H1 (cell line): ENCODE measurements around the gene SLC43A1. TPM values are rescaled to one million over a fixed set of nuclear protein-coding genes. Genes with fewer than 3 reads are reported as not detected.

ENCODE experiments used
- CTCF ChIA-PET: fragments of 300-600 bp; sonication (Branson Sonifier 250); formaldehyde crosslinking; loops from one replicate; lab custom pipeline; 2021; ENCODE audit not compliant: partially characterized antibody; lab: Charles Lee
- POLR2A ChIA-PET: fragments of 300-600 bp; sonication (Branson Sonifier 250); formaldehyde crosslinking; loops from one replicate; lab custom pipeline; 2021; ENCODE audit warnings: inconsistent platforms; ENCODE audit not compliant: partially characterized antibody; lab: Charles Lee
- DNase-seq, 2 experiments: peaks; one replicate each; pipeline versions ENCODE4 v3.0.0 to v3.0.0-alpha.2; 2010 to 2022; ENCODE audit warnings: low spot score in 2 of 2, low read depth in 1 of 2, mixed read lengths in 1 of 2
- FAIRE-seq: peaks from 2 replicates; lab custom pipeline; 2011; peaks lifted over from hg19 to GRCh38; lab: Jason Lieb, UNC
- H2AFZ ChIP-seq: 2 replicates; pipeline ENCODE4 v1.8.1; 2012; ENCODE audit warnings: low read length, inconsistent platforms
- H2AK5ac ChIP-seq: 2 replicates; pipeline ENCODE4 v1.6.1; 2013; ENCODE audit warnings: low read depth, low read length
- H2BK120ac ChIP-seq: replicated peaks from 2 replicates; pipeline ENCODE3; 2013; ENCODE audit warnings: low read depth, low read length, inconsistent platforms
- H2BK12ac ChIP-seq: 2 replicates; pipeline ENCODE4 v1.6.1; 2013; ENCODE audit warnings: low read depth, low read length
- H2BK15ac ChIP-seq: 2 replicates; pipeline ENCODE4 v1.6.1; 2013; ENCODE audit warnings: low read length
- H2BK20ac ChIP-seq: 2 replicates; pipeline ENCODE4 v1.6.1; 2013; ENCODE audit warnings: low read length
- H2BK5ac ChIP-seq: 2 replicates; pipeline ENCODE4 v1.6.1; 2013; ENCODE audit warnings: low read depth, low read length
- H3K14ac ChIP-seq: 2 replicates; pipeline ENCODE4 v1.6.1; 2013; ENCODE audit warnings: inconsistent platforms; ENCODE audit not compliant: insufficient read length
- H3K18ac ChIP-seq: 2 replicates; pipeline ENCODE4 v1.6.1; 2013; ENCODE audit warnings: low read length; ENCODE audit errors: extremely low read depth
- H3K23ac ChIP-seq: 2 replicates; pipeline ENCODE4 v1.6.1; 2013; ENCODE audit warnings: inconsistent platforms; ENCODE audit not compliant: insufficient read length
- H3K23me2 ChIP-seq: 2 replicates; pipeline ENCODE4 v1.6.1; 2013; ENCODE audit warnings: low read depth, low read length
- H3K27ac ChIP-seq: 2 replicates; pipeline ENCODE4 v1.6.1; 2011; ENCODE audit warnings: low read depth, low read length, inconsistent platforms
- H3K27me3 ChIP-seq, 4 experiments: replicated peaks in 1 of 4; 1 replicate in 1 of 4; 2 replicates in 3 of 4; pipeline versions ENCODE4 v1.6.1 to v1.8.1; 2011 to 2013; ENCODE audit warnings: low read length in 3 of 4, mild to moderate bottlenecking in 3 of 4, inconsistent platforms in 2 of 4, mixed read lengths in 2 of 4, moderate library complexity in 1 of 4; ENCODE audit not compliant: control insufficient read depth in 3 of 4, insufficient read depth in 3 of 4; ENCODE audit errors: extremely low read depth in 1 of 4
- H3K36me3 ChIP-seq, 4 experiments: 2 replicates each; pipeline versions ENCODE4 v1.6.1 to v1.8.1; 2011 to 2013; ENCODE audit warnings: mild to moderate bottlenecking in 4 of 4, low read length in 3 of 4, moderate library complexity in 2 of 4, control low read depth in 1 of 4, inconsistent platforms in 1 of 4; ENCODE audit not compliant: insufficient read depth in 4 of 4, control insufficient read depth in 2 of 4
- H3K4ac ChIP-seq: replicated peaks from 2 replicates; pipeline ENCODE3; 2013; ENCODE audit warnings: low read length, low read depth, mixed read lengths, inconsistent platforms; ENCODE audit not compliant: insufficient read length
- H3K4me1 ChIP-seq, 4 experiments: replicated peaks in 1 of 4; 1 replicate in 1 of 4; 2 replicates in 3 of 4; pipeline versions ENCODE4 v1.6.1 to v1.8.1; 2011 to 2013; ENCODE audit warnings: low read length in 3 of 4, inconsistent platforms in 2 of 4, mixed read lengths in 1 of 4; ENCODE audit not compliant: insufficient read depth in 4 of 4, control insufficient read depth in 3 of 4
- H3K4me2 ChIP-seq, 2 experiments: 2 replicates each; pipeline versions ENCODE4 v1.6.1 to v1.8.1; 2011 to 2013; ENCODE audit warnings: low read depth in 2 of 2, low read length in 2 of 2, control low read depth in 1 of 2, inconsistent platforms in 1 of 2, mild to moderate bottlenecking in 1 of 2; ENCODE audit not compliant: insufficient read depth in 1 of 2
- H3K4me3 ChIP-seq, 4 experiments: fragments of 200-600, 300-600 bp in 1 of 4; sonication (generic), shearing (Covaris generic), sonication (Bioruptor Twin) in 1 of 4; 2 replicates each; pipeline versions ENCODE4 v1.5.1 to v1.8.1; 2011 to 2016; ENCODE audit warnings: low read length in 4 of 4, low read depth in 3 of 4, control low read depth in 2 of 4, inconsistent platforms in 2 of 4, mild to moderate bottlenecking in 2 of 4, mixed read lengths in 1 of 4, moderate library complexity in 1 of 4; ENCODE audit not compliant: insufficient read depth in 2 of 4; ENCODE audit errors: extremely low read depth in 1 of 4
- H3K56ac ChIP-seq: replicated peaks from 2 replicates; pipeline ENCODE3; 2013; ENCODE audit warnings: low read depth, mild to moderate bottlenecking, mixed read lengths, low read length, inconsistent platforms; ENCODE audit not compliant: insufficient read length
- H3K79me1 ChIP-seq: 2 replicates; pipeline ENCODE4 v1.6.1; 2013; ENCODE audit warnings: low read depth, low read length, control low read depth
- H3K79me2 ChIP-seq, 2 experiments: 2 replicates each; pipeline versions ENCODE4 v1.6.1 to v1.8.1; 2012 to 2013; ENCODE audit warnings: low read length in 2 of 2, mild to moderate bottlenecking in 2 of 2, inconsistent platforms in 1 of 2; ENCODE audit not compliant: insufficient read depth in 2 of 2, control insufficient read depth in 1 of 2
- H3K9ac ChIP-seq, 4 experiments: replicated peaks in 1 of 4; 1 replicate in 1 of 4; 2 replicates in 3 of 4; pipeline versions ENCODE4 v1.6.1 to v1.8.1; 2011 to 2013; ENCODE audit warnings: low read depth in 3 of 4, low read length in 3 of 4, control low read depth in 2 of 4, mild to moderate bottlenecking in 2 of 4, moderate library complexity in 2 of 4, inconsistent platforms in 1 of 4; ENCODE audit errors: extremely low read depth in 1 of 4
- H3K9me3 ChIP-seq, 2 experiments: 2 replicates each; pipeline versions ENCODE4 v1.6.1 to v1.8.1; 2012 to 2013; ENCODE audit warnings: mild to moderate bottlenecking in 2 of 2, moderate library complexity in 2 of 2, control low read depth in 1 of 2, inconsistent platforms in 1 of 2, low read depth in 1 of 2, low read length in 1 of 2, mixed read lengths in 1 of 2; ENCODE audit not compliant: insufficient read depth in 2 of 2
- H4K20me1 ChIP-seq, 2 experiments: replicated peaks in 1 of 2; 2 replicates each; pipeline versions ENCODE3 to v1.8.1; 2011 to 2013; ENCODE audit warnings: inconsistent platforms in 2 of 2, low read length in 2 of 2, mild to moderate bottlenecking in 1 of 2; ENCODE audit not compliant: insufficient read depth in 2 of 2, control insufficient read depth in 1 of 2
- H4K5ac ChIP-seq: 2 replicates; pipeline ENCODE4 v1.6.1; 2013; ENCODE audit warnings: low read length, low read depth, mixed read lengths, inconsistent platforms; ENCODE audit not compliant: insufficient read length
- H4K8ac ChIP-seq: 2 replicates; pipeline ENCODE4 v1.8.0; 2013; ENCODE audit warnings: mild to moderate bottlenecking, moderate library complexity, low read length, inconsistent platforms; ENCODE audit not compliant: insufficient read depth; ENCODE audit errors: extremely low read depth
- H4K91ac ChIP-seq: replicated peaks from 2 replicates; pipeline ENCODE3; 2013; ENCODE audit warnings: low read length, mixed read lengths, inconsistent platforms; ENCODE audit not compliant: insufficient read length
- ASH2L ChIP-seq: fragments of 200-600, 300-600 bp; sonication (generic); IDR thresholded peaks from one replicate; pipeline ENCODE4 v1.7.1; 2017; ENCODE audit warnings: low read length
- BACH1 ChIP-seq: IDR thresholded peaks from 2 replicates; pipeline ENCODE4 v1.6.1; 2012; ENCODE audit warnings: low read length, improper control_type of control experiment
- CTBP2 ChIP-seq: IDR thresholded peaks from 2 replicates; pipeline ENCODE4 v1.7.0; 2011; ENCODE audit warnings: borderline replicate concordance, mild to moderate bottlenecking, moderate library complexity, mixed read lengths, low read length; ENCODE audit not compliant: insufficient read depth, insufficient read length
- KDM4A ChIP-seq: IDR thresholded peaks from one replicate; pipeline ENCODE4 v1.7.1; 2012; ENCODE audit warnings: low read depth, mild to moderate bottlenecking, moderate library complexity, low read length, inconsistent platforms; ENCODE audit not compliant: severe bottlenecking
- POLR2AphosphoS5 ChIP-seq: IDR thresholded peaks from 2 replicates; pipeline ENCODE4 v1.6.1; 2011; ENCODE audit warnings: low read depth, low read length
- TAF1 ChIP-seq: IDR thresholded peaks from 2 replicates; pipeline ENCODE4 v1.6.1; 2011; ENCODE audit warnings: mild to moderate bottlenecking, low read depth, low read length
- TAF7 ChIP-seq: optimal IDR thresholded peaks from 2 replicates; pipeline ENCODE3; 2011; ENCODE audit warnings: low read depth, mild to moderate bottlenecking, inconsistent platforms, low read length, moderate library complexity, borderline replicate concordance
- TCF12 ChIP-seq: IDR thresholded peaks from 2 replicates; pipeline ENCODE4 v1.6.1; 2011; ENCODE audit warnings: low read depth, mild to moderate bottlenecking, low read length
- WGBS, 2 experiments: shearing (Covaris generic) in 1 of 2; methylation state at CpG; one replicate each; pipeline versions ENCODE4 v1.1.6 to v1.1.7; 2013 to 2015; ENCODE audit warnings: low lambda C conversion rate in 2 of 2, mixed read lengths in 2 of 2, inconsistent platforms in 1 of 2, low coverage in 1 of 2, missing lambda C conversion rate in 1 of 2; ENCODE audit not compliant: insufficient replicate concordance in 2 of 2, insufficient coverage in 1 of 2, insufficient read length in 1 of 2; ENCODE audit errors: extremely low coverage in 1 of 2, missing lambda C conversion rate in 1 of 2; 5-methylcytosine and 5-hydroxymethylcytosine counted together
- polyA plus RNA-seq, 7 experiments: library from polyadenylated mRNA; depleted of rRNA in 3 of 7; stranded (reverse) in 5 of 7; unstranded in 2 of 7; fragments of >200 nt in 5 of 7; fragments of 200-250 nt in 2 of 7; gene quantifications; 1 replicate in 5 of 7; 2 replicates in 1 of 7; 4 replicates in 1 of 7; pipeline versions ENCODE4 v1.2.1 to v1.2.3, GENCODE V29; 2011 to 2013; ENCODE audit warnings: missing spikeins in 2 of 7, mixed read lengths in 2 of 7
- total RNA-seq: library from RNA; stranded (reverse); fragmentation: NEBNext Ultra II Directional; extraction: Animal tissue kit (Norgen Biotek cat#: 25700); gene quantifications from 2 replicates; pipeline ENCODE4 v1.2.1, GENCODE V29; 2021
- TF ChIP-seq, protein P1 (sequence below): IDR thresholded peaks from 2 replicates; pipeline ENCODE4 v1.6.1; 2012; ENCODE audit warnings: inconsistent platforms

The SLC43A1 gene
- total and polyA plus RNA-seq, 2 of the 8 experiments (the other 6 are each of a cell fraction or from before 2014, with no cell fraction given): 34.5 to 58.0 TPM

DNA sequence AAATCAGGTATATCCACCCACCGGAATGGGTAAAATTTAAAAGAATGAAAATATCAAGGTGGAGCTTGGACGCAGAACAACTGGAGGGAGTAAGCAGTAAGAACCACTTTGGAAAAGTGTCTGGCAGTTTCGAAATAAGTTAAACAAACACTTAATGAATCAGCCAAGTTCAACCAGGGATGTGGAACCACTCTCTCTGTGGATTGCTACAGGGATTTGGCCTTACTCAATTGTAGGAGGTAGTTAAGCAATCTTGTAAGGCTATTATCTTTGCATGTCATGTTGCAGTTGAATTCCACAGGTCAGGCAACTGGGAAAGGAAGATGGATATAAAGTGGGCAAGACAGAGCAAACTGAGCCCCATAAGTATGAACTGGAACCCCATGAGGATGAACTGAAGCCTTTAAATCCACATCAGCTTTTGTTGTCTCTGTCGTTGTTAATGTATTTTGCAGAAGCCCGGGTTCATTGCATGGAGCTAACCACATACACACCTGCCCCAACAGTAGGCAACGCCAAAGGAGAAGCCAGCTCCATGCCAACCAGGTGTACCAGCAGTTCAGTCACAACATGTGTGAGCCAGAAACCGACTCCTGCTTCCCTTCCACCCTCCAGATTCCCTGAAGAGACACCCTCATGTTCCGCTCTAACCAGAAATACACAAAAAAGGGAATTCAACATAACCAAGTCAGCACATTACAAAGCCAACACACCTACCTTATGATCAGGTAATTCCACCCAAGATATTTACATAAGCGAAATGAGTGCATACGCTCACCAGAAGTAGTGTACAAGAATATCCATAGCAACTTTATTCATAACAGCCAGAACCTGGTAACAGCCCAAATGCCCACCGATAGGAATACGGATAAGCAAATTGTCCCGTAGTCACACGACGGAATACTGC is 80.6 kb downstream of the SLC43A1 start:
- no peak for FAIRE-seq

More for the DNA sequence above, 80.6 kb downstream of the SLC43A1 start:
- Histone ChIP-seq H3K4me2 (no peak overlapping the region), H2AK5ac (no peak overlapping the region), H3K4me1 (no peaks in the 10 kb centered on the region), H2BK5ac (no peak overlapping the region), H2BK15ac (no peak overlapping the region), H3K23me2 (no peaks in the 10 kb centered on the region), H3K56ac (no peak overlapping the region), H4K8ac (no peak overlapping the region), H2BK20ac (no peak overlapping the region), H3K79me2 (no peaks in the 10 kb centered on the region), H4K5ac (no peak overlapping the region), H3K23ac (no peak overlapping the region), H3K36me3 (no peaks in the 10 kb centered on the region), H4K91ac (no peak overlapping the region), H2BK120ac (no peak overlapping the region), H3K27ac (no peak overlapping the region), H3K9me3 (no peaks in the 10 kb centered on the region), H4K20me1 (no peaks in the 10 kb centered on the region), H2AFZ (no peak overlapping the region), H2BK12ac (no peak overlapping the region), H3K79me1 (no peaks in the 10 kb centered on the region), H3K4me3 (no peak overlapping the region), H3K18ac (no peak overlapping the region), H3K14ac (no peak overlapping the region), H3K4ac (no peak overlapping the region), H3K9ac (no peak overlapping the region)
- no peak for DNase-seq
- ChIA-PET CTCF (interaction anchor here (1.0 to 10.1 kb wide), 5 partner anchors 11 to 133 kb away, joined by 3 to 68 read pairs (median 5); partner anchors contain the start of gene UBE2L6), POLR2A (interaction anchor here (0.6 kb wide), 1 partner anchor 41 kb away, joined by 3 read pairs; no protein-coding TSS in a partner anchor)
- WGBS, 2 experiments: 81% methylated on average over 15 of the region's 15 CpGs; no CpG with 5 or more reads in 1 of the 2 experiments
- TF ChIP-seq, protein P1, sequence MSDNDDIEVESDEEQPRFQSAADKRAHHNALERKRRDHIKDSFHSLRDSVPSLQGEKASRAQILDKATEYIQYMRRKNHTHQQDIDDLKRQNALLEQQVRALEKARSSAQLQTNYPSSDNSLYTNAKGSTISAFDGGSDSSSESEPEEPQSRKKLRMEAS: no peak
- TF ChIP-seq KDM4A: no peak
- no peak for TF ChIP-seq ASH2L
- no peak for TF ChIP-seq TAF7
- TF ChIP-seq BACH1: no peak
- no peak for TF ChIP-seq TCF12
- TF ChIP-seq TAF1: no peak
- TF ChIP-seq CTBP2: no peak
- no peak for TF ChIP-seq POLR2AphosphoS5
- TF ChIP-seq, all 59 proteins: peak for 0
- 0 out of 7 replicates have a peak, but pooled peaks cover 0 to 5% (median 0%) of the 10 kb centered on the region in 4 experiments for H3K27me3 ChIP-seq
